T47D (cell line): ENCODE results near the gene DNM3.
"Not testable (repeated sequence)": the region's sequence is repeated elsewhere in the genome, so short reads cannot be mapped to it uniquely, and the experiment has no call there.

Experiments
- DNase-seq, 2 experiments: peaks; one replicate each; pipeline versions ENCODE4 v3.0.0 to v3.0.0-alpha.2; 2011 to 2012; ENCODE audit warnings: low read depth in 1 of 2, low spot score in 1 of 2
- JUND ChIP-seq: IDR thresholded peaks from 2 replicates; pipeline ENCODE4 v1.6.1; 2012; ENCODE audit warnings: low read depth
- in situ Hi-C: cut with HindIII; loops from 2 replicates; pipeline ENCODE4 v1.10.0; 2016; ENCODE audit warnings: low sequenced_read_pairs, low pct_unique_long_range_greater_than_20kb

Gene DNM3

GRCh38 chr1:172360511-172360910 is 519.2 kb downstream of the DNM3 start:
- peak; percentile 19 to 87 for DNase-seq

DNA sequence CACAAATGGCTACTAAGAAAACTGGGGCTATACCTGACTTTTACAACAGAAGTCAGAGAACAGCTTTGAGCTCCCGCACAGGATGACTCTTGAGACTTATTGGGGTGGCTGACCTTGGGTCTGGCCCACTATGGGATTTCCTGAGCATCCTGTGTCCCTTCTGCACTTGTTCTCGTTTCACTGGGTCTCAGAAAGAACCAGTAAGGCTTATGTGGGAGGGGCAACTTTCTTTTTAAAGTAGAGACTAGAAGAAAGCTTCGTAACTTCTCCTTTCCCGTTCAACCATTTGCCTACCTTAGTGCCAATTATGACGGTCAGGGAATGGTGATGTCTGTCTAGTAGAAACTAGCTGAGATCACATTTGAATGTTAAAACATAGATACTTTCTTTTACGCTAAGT is 519.7 kb downstream of the DNM3 start:
- no peak for TF ChIP-seq JUND
- DNase-seq: peak in 1 of 2 experiments; percentile 12
- in situ Hi-C loops: no loop called here

More at GRCh38 chr1:172360511-172360910, 519.2 kb downstream of the DNM3 start:
- TF ChIP-seq JUND: peak; percentile 71
- in situ Hi-C loops: no loop called here

DNA sequence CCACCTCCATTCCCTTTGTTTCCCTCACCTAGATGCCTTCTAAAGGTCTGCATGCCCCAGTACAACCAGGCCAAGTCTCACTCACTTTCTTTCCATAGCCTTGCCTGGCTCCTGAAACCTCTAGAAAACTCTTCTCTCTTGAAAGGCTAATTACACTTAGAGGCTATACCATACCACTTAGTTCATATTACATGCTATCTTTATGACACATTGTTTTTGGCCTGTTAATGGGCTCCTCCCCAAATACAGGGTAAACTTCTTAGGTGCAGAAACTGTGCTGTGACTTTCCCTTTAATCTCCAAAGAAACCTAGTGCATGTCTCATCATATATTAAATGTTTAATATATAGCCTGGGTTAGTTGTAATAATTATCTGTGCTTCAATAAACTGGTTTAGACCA is 522.6 kb downstream of the DNM3 start:
- no peak for TF ChIP-seq JUND
- in situ Hi-C loops: no loop called here
- DNase-seq: no peak

DNA sequence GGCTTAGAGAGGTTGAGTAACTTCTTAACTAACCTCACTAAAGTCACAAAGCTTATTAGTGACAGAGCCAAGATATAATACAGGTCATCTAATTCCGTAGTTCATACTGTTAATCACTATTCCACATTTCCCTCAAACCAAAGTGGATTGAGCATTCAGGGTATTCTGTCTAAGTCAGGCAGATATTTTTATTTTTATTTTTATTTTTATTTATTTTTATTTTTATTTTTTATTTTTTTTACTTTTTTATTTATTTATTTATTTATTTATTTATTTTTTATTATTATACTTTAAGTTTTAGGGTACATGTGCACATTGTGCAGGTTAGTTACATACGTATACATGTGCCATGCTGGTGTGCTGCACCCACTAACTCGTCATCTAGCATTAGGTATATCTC is 530.3 kb downstream of the DNM3 start:
- in situ Hi-C loops, DNase-seq: not testable (repeated sequence)

GRCh38 chr1:172373864-172374263 is 532.6 kb downstream of the DNM3 start:
- DNase-seq: no peak
- TF ChIP-seq JUND: no peak
- in situ Hi-C loops: no loop called here

DNA sequence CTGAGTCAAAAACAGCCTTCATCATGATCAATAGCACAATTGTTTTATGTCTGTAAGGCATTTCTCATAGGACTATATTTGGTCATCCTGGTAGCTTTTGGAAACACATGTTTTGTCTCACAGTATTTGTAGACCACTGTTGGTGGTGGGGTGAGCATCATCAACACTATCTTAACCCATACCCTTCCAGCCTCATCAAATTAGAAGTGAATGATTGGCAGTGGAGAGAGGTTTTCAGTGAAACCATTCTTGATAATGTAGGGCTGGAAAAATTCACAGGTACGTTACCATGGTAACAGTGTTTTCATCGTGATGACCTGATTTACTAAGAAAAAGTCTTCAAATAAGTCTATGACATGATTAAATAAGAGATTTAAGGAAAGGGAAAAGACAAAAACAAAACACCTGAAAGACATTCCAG is 533.9 kb downstream of the DNM3 start:
- in situ Hi-C loops: no loop called here
- no peak for DNase-seq
- no peak for TF ChIP-seq JUND

- DNase-seq: no peak
- TF ChIP-seq JUND: no peak
- in situ Hi-C loops: no loop called here
Measured at GRCh38 chr1:172376431-172376830, 535.1 kb downstream of the DNM3 start.

- no peak for TF ChIP-seq JUND
- in situ Hi-C loops: no loop called here
- no peak for DNase-seq
Measured at GRCh38 chr1:172377565-172377964, 536.3 kb downstream of the DNM3 start.

DNA sequence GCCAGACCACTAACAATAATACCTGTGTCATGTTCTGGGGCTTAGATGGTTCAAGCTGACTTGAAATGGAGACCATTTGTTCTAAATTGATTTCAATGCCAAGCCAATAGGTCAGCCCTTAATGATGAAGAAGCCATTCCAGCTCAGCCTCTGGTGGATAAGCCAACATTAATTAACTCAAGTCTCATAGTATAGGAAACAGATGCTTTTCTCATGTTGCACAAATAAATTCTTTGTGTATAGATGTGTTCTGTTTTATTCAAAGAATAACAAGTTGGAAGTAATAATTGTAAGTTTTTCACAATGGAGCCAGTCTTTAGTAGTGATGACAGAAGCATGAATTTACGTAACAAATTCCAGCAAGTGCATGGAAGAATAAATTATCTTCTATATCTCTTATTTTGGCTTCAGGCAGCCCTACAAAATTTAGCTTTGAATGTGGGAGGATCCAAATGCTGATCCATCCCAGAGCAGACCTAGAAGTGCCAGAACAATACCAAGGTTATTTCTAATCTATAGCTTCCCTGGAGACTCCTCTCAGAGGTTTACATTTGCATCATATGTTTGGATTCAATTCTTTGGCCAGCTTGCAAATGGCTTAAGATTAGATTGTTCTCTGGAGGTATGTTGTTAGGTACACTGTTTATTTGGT is 536.9 kb downstream of the DNM3 start:
- no peak for DNase-seq
- no peak for TF ChIP-seq JUND
- in situ Hi-C loops: no loop called here

- TF ChIP-seq JUND: no peak
- DNase-seq: no peak
- in situ Hi-C loops: no loop called here
Measured at GRCh38 chr1:172380441-172381244, 539.3 kb downstream of the DNM3 start.

DNA sequence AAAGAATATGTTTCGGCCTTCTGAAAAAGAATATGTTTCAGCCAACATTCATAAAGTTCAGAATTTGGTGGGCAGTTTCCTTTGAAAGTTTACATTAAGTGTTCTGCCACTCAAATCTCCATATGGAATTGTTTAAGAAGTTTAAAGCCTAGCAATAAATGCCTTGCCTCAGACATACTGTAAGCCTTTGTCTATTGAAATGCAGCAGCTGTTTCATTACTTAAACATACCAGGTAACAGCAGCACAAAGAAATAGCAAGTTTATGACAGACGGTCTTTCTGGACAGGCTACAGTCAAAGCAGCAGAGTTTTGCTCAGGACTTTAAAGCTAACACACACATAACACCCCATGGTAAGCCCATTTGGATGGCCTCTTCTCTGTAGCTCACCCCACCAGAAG is 540.6 kb downstream of the DNM3 start:
- no peak for DNase-seq
- no peak for TF ChIP-seq JUND
- in situ Hi-C loops: no loop called here

- in situ Hi-C loops: no loop called here
- DNase-seq: no peak
- no peak for TF ChIP-seq JUND
Measured at GRCh38 chr1:172382406-172382805, 541.1 kb downstream of the DNM3 start.

DNA sequence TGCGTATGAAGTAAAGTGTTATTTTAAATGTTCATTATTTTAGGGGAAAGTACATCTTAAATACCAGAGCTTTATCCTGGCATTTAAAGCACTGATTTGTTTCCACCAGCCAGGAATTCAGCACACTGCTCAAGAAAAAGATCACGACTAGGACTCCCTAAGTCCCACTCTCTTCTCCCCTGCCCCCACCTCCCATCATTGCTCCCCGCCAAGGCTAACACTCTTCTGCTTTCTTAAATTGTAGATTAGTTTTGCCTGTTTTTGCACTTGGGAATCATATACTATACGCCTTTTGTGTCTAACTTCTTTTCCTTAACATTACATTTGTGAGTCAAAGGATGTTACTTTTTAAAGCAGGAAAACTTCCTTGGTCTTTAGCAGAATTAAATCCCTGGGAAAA is 541.7 kb downstream of the DNM3 start:
- no peak for TF ChIP-seq JUND
- DNase-seq: no peak
- in situ Hi-C loops: no loop called here
